Smooth muscle cell (in vitro differentiated cells): ENCODE measurements around the gene TXNL4A. TPM values are rescaled to one million over a fixed set of nuclear protein-coding genes. Genes with fewer than 3 reads are reported as not detected.

ENCODE experiments used
- DNase-seq: peaks from one replicate; lab custom pipeline; 2025; ENCODE audit not compliant: unreplicated experiment; lab: John Stamatoyannopoulos, UW
- H2AFZ ChIP-seq: fragments of 200-600 bp; sonication (generic); 2 replicates; pipeline ENCODE4 v1.6.0; 2016; ENCODE audit warnings: antibody characterized with exemption, low read depth, mild to moderate bottlenecking
- H3F3A ChIP-seq: fragments of 200-600 bp; sonication (generic); 2 replicates; pipeline ENCODE4 v1.6.0; 2017; ENCODE audit warnings: antibody characterized with exemption, low read depth
- H3K27ac ChIP-seq: fragments of 200-600 bp; sonication (generic); 2 replicates; pipeline ENCODE4 v1.5.1; 2016; ENCODE audit warnings: low read depth, mild to moderate bottlenecking
- H3K27me3 ChIP-seq: fragments of 200-600 bp; sonication (generic); 2 replicates; pipeline ENCODE4 v1.6.1; 2016; ENCODE audit warnings: low read depth, mild to moderate bottlenecking
- H3K36me3 ChIP-seq: fragments of 200-600 bp; sonication (generic); 2 replicates; pipeline ENCODE4 v1.5.1; 2016; ENCODE audit warnings: low read depth
- H3K4me1 ChIP-seq: fragments of 200-600 bp; sonication (generic); 2 replicates; pipeline ENCODE4 v1.5.1; 2016; ENCODE audit warnings: low read depth
- H3K4me2 ChIP-seq: fragments of 200-600 bp; sonication (generic); 2 replicates; pipeline ENCODE4 v1.6.0; 2016; ENCODE audit warnings: mild to moderate bottlenecking
- H3K4me3 ChIP-seq: fragments of 200-600 bp; sonication (generic); 2 replicates; pipeline ENCODE4 v1.5.1; 2016; ENCODE audit warnings: mild to moderate bottlenecking
- H3K79me2 ChIP-seq: fragments of 200-600 bp; sonication (generic); 2 replicates; pipeline ENCODE4 v1.6.0; 2016; ENCODE audit warnings: low read depth, mild to moderate bottlenecking
- H3K9ac ChIP-seq: fragments of 200-600 bp; sonication (generic); 2 replicates; pipeline ENCODE4 v1.6.0; 2016; ENCODE audit warnings: low read depth
- H3K9me3 ChIP-seq: fragments of 200-600 bp; sonication (generic); replicated peaks from 2 replicates; pipeline ENCODE4 v1.5.1; 2016; ENCODE audit warnings: low read depth
- H4K20me1 ChIP-seq: fragments of 200-600 bp; sonication (generic); 2 replicates; pipeline ENCODE4 v1.6.0; 2016; ENCODE audit warnings: low read depth
- CTCF ChIP-seq: fragments of 200-600 bp; sonication (generic); IDR thresholded peaks from 2 replicates; pipeline ENCODE4 v1.5.1; 2017; ENCODE audit warnings: borderline replicate concordance, mild to moderate bottlenecking, antibody characterized with exemption; ENCODE audit not compliant: insufficient read depth, poor library complexity, severe bottlenecking
- WGBS: methylation state at CpG from one replicate; pipeline ENCODE4 v1.1.7; 2016; ENCODE audit warnings: low lambda C conversion rate; 5-methylcytosine and 5-hydroxymethylcytosine counted together
- polyA plus RNA-seq: library from polyadenylated mRNA; unstranded; fragments of >200 nt; fragmentation: Nextera tagmentation; extraction: Ambion mirVana; gene quantifications from 2 replicates; pipeline ENCODE4 v1.2.1, GENCODE V29; 2016
- total RNA-seq: library from RNA; depleted of rRNA; stranded (reverse); fragments of >200 nt; gene quantifications from 2 replicates; pipeline ENCODE4 v1.2.3, GENCODE V29; 2014

The TXNL4A gene
- total and polyA plus RNA-seq, 2 experiments from 2014 or later, result 62.2 to 243 TPM

GRCh38 chr18:79931475-79931874 lies 56.9 kb downstream of the TXNL4A start:
- no peak overlapping the region for H2AFZ ChIP-seq
- H3K9ac ChIP-seq, result no peak overlapping the region
- no peaks in the 10 kb centered on the region for H3K27me3 ChIP-seq
- peaks cover 22% of the 10 kb centered on the region for H3K36me3 ChIP-seq
- no peaks in the 10 kb centered on the region for H3F3A ChIP-seq
- TF ChIP-seq CTCF, result no peak
- WGBS, result 98% methylated on average over 2 of the region's 2 CpGs
- H3K9me3 ChIP-seq, result peaks cover 14% of the 10 kb centered on the region
- no peak for DNase-seq
- no peak overlapping the region for H3K4me3 ChIP-seq
- peaks cover 4% of the 10 kb centered on the region for H3K4me1 ChIP-seq
- no peak overlapping the region for H3K4me2 ChIP-seq
- H3K79me2 ChIP-seq, result peaks cover 86% of the 10 kb centered on the region
- H3K27ac ChIP-seq, result no peak overlapping the region
- H4K20me1 ChIP-seq, result peaks cover 29% of the 10 kb centered on the region

- H3F3A ChIP-seq, result no peaks in the 10 kb centered on the region
- peaks cover 40% of the 10 kb centered on the region for H4K20me1 ChIP-seq
- H3K4me2 ChIP-seq, result no peak overlapping the region
- H3K4me1 ChIP-seq, result peaks cover 4% of the 10 kb centered on the region
- peaks cover 14% of the 10 kb centered on the region for H3K9me3 ChIP-seq
- H2AFZ ChIP-seq, result no peak overlapping the region
- no peak overlapping the region for H3K4me3 ChIP-seq
- TF ChIP-seq CTCF, result no peak
- DNase-seq, result no peak
- H3K27me3 ChIP-seq, result no peaks in the 10 kb centered on the region
- H3K36me3 ChIP-seq, result peaks cover 22% of the 10 kb centered on the region
- peaks cover 74% of the 10 kb centered on the region for H3K79me2 ChIP-seq
- 92% methylated on average over 2 of the region's 2 CpGs for WGBS
- no peak overlapping the region for H3K9ac ChIP-seq
- no peak overlapping the region for H3K27ac ChIP-seq
These were observed 58.2 kb downstream of the TXNL4A start for GRCh38 chr18:79930020-79930642.

- no peak overlapping the region for H2AFZ ChIP-seq
- peaks cover 43% of the 10 kb centered on the region for H4K20me1 ChIP-seq
- WGBS, result 95% methylated on average over 9 of the region's 9 CpGs
- H3F3A ChIP-seq, result no peaks in the 10 kb centered on the region
- H3K27me3 ChIP-seq, result no peaks in the 10 kb centered on the region
- peaks cover 59% of the 10 kb centered on the region for H3K79me2 ChIP-seq
- H3K36me3 ChIP-seq, result peaks cover 22% of the 10 kb centered on the region
- H3K4me1 ChIP-seq, result peaks cover 4% of the 10 kb centered on the region
- no peak for DNase-seq
- no peak overlapping the region for H3K4me2 ChIP-seq
- no peak overlapping the region for H3K4me3 ChIP-seq
- H3K27ac ChIP-seq, result no peak overlapping the region
- no peak overlapping the region for H3K9ac ChIP-seq
- no peak for TF ChIP-seq CTCF
- peaks cover 14% of the 10 kb centered on the region for H3K9me3 ChIP-seq
These were observed 59.8 kb downstream of the TXNL4A start for GRCh38 chr18:79928563-79928960.
